Epithelial cell of esophagus (primary cell): ENCODE results near the gene CLBA1.

ENCODE experiments used
- DNase-seq: peaks from one replicate; pipeline ENCODE4 v3.0.0; 2010; ENCODE audit warnings: low read depth
- H3K4me3 ChIP-seq: 2 replicates; pipeline ENCODE4 v1.5.1; 2011; ENCODE audit warnings: mild to moderate bottlenecking, low read length, control low read depth
- CTCF ChIP-seq: IDR thresholded peaks from 2 replicates; pipeline ENCODE4 v1.5.1; 2011; ENCODE audit warnings: low read depth, mild to moderate bottlenecking, low read length, control low read depth, inconsistent platforms; ENCODE audit not compliant: insufficient read depth; ENCODE audit errors: missing control alignments

CLBA1 gene

GRCh38 chr14:105015242-105015641 lies 29.7 kb downstream of the CLBA1 start:
- TF ChIP-seq CTCF, result no peak
- no peak for DNase-seq
- H3K4me3 ChIP-seq, result no peak overlapping the region

GRCh38 chr14:105015905-105016304 lies 30.3 kb downstream of the CLBA1 start:
- no peak overlapping the region for H3K4me3 ChIP-seq
- TF ChIP-seq CTCF, result no peak
- DNase-seq, result peak; percentile 67

- no peak for DNase-seq
- H3K4me3 ChIP-seq, result peak overlapping the region; percentile 19
- no peak for TF ChIP-seq CTCF
Observed at GRCh38 chr14:105018414-105018813, 32.8 kb downstream of the CLBA1 start.

- TF ChIP-seq CTCF, result no peak
- peak; percentile 49 for DNase-seq
- peak overlapping the region; percentile 82 for H3K4me3 ChIP-seq
Observed at GRCh38 chr14:105019861-105020814, 34.5 kb downstream of the CLBA1 start.

- peak; percentile 97 for DNase-seq
- no peak for TF ChIP-seq CTCF
Observed at GRCh38 chr14:105020815-105021655, 35.4 kb downstream of the CLBA1 start, which contains the start of gene CDCA4. CDCA4 (minus strand) TSS chr14:105021083; CDS start chr14:105011929, 9,154 bp downstream.

GRCh38 chr14:105021656-105022275 lies 36.2 kb downstream of the CLBA1 start:
- peak overlapping the region; percentile 80 for H3K4me3 ChIP-seq
- peak; percentile 54 for DNase-seq

More at GRCh38 chr14:105020815-105021655, 35.4 kb downstream of the CLBA1 start, which contains the start of gene CDCA4:
- H3K4me3 ChIP-seq, result peak within 1 kb of the TSS; percentile 82

More at GRCh38 chr14:105021656-105022275, 36.2 kb downstream of the CLBA1 start:
- peak; percentile 8 for TF ChIP-seq CTCF
